Measurements from ENCODE around the gene PPP1R3F.
"Not testable (repeated sequence)": the region's sequence is repeated elsewhere in the genome, so short reads cannot be mapped to it uniquely, and the experiment has no call there.

Gene PPP1R3F

DNA sequence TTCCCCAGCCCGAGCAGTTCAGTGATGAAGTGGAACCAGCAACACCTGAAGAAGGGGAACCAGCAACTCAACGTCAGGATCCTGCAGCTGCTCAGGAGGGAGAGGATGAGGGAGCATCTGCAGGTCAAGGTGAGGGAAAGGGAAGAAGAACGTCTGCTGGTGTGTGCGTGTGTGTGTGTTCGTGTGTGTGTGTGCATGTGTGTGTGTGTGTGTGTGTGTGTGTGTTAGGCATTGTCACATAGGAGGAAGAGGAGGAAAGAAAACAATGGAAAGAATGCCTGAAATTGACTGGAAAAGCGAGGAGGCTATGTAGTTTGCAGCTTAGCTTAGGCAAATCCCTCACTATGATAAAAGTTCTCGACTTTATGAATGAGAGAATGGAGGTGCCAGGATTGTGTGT lies 54.1 kb downstream of the PPP1R3F start:
- not testable (repeated sequence) for DNase-seq

DNA sequence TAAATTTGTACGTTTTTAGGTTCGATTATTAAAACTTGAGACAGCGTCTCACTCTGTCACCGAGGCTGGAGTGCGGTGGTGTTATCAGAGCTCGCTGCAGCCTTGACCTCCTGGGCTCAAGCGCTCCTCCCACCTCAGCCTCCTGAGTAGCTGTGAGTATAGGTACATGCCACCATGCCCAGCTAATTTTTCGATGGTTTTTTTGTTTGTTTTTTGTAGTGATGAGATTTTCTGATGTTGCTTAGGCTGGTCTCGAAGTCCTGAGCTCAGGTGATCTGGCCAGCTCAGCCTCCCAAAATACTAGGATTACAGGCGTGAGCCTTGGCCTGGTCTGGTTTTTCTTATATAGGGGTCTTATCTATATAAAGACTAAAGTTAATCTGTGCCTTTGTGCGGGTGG lies 60.8 kb downstream of the PPP1R3F start:
- not testable (repeated sequence) for DNase-seq

DNA sequence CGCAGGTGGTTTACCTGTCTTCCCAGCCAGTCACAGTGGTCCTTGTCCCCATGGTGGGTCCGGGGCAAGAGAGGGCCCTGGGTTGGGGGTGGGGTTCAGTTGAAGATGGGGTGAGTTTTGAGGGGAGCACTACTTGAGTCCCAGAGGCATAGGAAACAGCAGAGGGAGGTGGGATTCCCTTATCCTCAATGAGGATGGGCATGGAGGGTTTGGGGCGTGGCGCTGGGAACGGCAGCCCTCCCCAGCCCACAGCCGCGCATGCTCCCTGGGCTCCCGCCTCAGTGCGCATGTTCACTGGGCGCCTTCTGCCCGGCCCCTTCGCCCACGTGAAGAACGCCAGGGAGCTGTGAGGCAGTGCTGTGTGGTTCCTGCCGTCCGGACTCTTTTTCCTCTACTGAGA lies 61.7 kb downstream of the PPP1R3F start, which contains the start of gene GAGE13:
GAGE13 (plus strand) TSS at position 301 of the 400 bp plus-strand sequence. CDS start 1,156 bp downstream, outside the sequence.
- not testable (repeated sequence) for DNase-seq

DNA sequence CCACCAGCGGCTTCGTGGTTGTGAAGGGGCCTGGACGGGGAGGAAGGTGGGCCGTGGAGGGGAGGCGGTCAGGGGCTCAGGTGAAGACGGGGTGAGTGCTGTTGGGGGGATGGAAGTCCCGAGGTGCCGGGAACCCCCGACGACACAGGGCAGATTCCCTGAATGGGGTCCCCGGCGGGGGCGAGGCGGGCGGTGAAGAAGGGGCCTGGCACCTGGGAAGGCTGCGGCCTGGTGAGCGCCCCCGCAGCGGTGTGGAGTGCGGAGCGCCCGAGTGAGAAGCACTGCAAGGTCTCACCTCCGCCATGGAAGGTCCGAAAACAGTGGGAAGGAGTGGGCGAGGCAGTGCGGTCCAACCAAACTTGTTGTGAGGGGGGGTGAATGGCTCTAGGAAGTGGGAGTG lies 62.2 kb downstream of the PPP1R3F start:
- not testable (repeated sequence) for DNase-seq
